SW 1271 (cell line): ENCODE measurements around the gene ZNF827.
A peak's percentile ranks its signal among the peaks of the same experiment; 100 is the strongest.

Experiments used
- DNase-seq, 2 experiments: peaks; one replicate each; lab custom pipeline; 2025; lab: John Stamatoyannopoulos, UW

ZNF827 gene

DNA sequence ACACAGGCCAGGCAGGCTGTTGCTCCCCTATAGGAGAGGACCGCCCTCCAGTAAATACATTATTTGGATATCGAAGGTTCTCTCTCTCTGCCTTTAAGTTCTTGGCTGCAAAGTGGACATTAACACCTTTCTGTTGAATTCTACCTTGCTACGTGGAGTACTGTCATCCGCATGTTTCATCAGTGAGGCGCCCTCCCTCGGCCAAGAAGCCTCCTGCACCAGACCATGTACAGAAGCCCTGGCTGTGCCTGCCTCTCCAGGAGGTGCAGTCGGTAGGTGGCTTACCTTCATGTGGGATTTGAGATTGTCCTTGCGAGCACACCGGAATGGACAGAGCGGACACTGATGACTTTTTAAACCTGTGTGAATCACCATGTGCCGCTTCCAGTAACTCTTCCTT lies 46.7 kb downstream of the ZNF827 start:
- no peak for DNase-seq

DNA sequence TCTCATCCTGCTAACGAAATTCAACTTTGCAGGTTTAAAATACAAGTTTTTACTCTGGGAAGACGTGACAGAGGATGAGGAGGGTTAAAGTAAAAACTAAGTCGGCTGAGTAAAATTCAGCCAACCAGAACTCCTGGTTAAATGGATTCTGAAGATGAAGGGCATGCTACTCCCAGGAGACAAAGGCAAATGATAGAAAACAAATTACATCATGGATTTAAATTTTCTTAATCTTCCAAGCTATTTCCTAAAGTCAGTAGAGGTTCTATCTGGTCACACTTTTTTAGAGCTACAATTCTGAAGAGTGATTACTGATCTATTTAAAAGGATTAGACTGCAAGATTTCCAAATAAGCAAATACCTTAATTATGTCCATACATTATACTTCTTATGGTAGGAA lies 47.9 kb downstream of the ZNF827 start:
- DNase-seq: no peak

DNA sequence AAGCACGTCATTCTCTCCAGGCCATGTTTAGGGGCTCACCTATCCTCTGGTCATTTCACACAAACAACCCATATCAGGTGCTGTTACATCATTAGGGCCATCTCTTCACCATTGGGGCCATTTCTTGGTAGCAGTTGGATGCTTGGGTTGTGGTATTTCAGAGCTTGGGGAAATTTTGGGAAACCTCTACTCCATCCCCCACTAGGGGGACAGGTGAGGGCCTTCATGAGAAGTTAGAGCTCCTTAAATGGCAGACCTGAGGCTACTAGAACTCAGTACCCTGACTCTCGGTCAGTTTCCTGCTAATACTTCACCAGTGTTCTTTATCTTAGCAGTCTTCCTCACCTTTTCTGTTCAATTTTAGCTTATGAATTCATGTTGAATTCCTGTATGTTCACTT lies 50.2 kb downstream of the ZNF827 start:
- no peak for DNase-seq

DNA sequence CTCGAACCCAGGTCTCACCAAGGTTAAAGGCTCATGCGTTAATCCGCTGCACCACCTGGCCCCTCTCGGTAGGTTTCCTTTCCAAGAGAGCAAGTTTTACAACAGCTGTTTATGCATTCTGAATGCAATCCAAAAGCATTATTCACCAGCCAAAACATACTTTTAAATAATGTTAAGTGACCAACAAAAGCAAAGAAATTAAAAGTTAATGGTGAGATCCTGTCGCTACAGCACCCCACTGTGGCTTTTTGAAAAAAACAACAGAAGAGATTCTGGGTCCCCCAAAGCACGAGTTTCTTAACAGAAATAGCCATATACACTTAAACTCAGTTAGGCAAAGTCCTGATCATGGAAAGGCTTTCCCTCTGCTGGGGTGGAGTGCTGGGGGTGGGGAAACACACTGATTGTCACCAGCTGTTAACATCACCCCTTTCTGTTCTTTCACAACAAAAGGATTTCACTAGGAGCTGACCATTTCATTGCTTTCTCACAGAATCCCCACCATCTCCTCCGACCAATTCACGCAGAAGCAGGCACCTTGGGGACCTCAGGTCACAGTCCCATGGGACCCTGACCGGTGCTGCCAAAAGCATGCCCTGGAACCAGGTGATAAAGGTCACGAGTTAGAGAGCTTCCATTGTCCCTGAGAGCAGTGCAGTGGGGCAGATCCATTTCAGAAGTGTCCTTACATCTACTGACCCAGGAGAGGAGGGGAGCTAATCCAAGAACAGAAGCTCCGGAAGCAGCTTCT lies 51.2 kb downstream of the ZNF827 start:
- no peak for DNase-seq

DNA sequence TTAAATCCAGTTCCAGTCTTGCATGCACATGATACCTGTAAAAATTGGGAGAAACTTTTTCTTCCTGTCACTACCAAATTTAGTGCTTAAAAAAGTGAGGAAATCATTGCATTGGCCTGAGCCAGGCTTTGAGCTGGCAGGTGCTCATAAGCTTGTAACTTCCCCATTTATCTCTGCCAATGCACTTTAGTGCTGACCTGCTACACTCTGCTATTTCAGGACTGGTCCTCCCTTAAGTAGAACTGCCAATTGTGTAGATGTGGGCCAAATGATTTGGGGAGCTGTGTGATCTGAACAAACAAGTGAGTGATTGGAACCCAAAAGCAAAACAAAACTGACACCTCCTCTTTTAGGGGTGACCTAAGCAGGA lies 51.8 kb downstream of the ZNF827 start:
- no peak for DNase-seq

DNA sequence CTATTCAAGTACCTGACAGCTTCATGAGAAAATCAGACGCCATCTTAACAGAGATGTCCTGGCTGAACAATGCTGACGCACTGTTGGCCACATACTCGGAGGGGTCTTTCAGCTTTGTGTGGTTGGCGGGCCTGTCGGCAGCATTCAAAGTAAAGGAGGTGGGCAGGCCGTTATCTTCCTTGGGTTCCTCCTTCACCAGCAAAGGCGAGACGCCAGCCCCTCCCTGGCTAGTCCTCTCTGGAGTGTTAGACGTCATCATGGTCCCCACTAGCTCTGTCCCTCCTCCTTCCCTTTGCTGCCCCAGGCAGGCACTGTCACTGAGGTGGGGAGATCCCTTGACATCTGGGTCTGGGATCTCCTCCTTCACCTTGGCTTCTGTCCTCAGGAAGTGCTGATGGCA lies 53.0 kb downstream of the ZNF827 start:
- no peak for DNase-seq

DNA sequence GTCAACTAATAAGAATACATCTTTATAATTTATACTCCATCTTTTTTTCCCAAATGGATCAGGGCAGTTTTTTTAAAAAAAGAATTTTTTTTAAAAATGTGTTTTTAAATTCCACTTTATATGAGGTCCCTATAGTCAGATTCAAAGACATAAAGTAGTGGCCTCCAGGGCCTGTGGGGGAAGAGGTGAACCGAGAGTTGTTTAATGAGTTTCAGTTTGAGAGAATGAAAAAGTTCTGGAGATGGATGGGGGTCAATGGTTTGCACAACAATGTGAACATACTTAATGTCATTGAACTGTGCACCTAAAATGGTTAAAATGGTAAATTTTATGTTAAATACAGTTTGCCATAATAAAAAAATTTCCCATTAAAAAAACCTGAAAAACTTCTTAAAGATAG lies 53.8 kb downstream of the ZNF827 start:
- no peak for DNase-seq

DNA sequence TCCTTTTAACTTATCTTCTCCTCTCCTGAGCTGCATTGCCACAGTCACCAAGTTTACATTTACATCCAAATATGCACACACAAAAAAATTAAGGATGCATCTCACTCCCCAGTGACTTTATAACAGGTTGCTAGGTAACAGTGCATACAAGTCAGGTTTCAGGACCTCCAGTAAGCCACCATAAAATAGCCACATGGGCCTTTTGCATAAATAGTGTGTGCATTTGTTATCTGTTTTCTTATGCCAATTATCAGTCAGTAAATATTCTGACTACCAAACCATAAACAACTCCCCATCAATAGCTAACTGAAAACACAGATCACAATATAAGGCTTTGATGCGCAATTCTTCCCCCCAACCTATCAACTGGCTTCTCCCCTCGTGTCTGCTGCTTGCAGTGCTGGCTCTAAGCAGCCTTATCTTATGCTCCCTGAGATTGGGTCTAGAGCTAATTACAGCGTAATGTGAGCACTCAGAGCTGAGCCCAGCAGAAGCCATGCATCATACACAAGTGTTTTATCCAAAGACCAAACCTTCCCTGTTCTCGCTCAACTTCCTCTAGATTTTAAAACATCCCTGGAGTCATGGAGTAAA lies 55.4 kb downstream of the ZNF827 start:
- DNase-seq: no peak

DNA sequence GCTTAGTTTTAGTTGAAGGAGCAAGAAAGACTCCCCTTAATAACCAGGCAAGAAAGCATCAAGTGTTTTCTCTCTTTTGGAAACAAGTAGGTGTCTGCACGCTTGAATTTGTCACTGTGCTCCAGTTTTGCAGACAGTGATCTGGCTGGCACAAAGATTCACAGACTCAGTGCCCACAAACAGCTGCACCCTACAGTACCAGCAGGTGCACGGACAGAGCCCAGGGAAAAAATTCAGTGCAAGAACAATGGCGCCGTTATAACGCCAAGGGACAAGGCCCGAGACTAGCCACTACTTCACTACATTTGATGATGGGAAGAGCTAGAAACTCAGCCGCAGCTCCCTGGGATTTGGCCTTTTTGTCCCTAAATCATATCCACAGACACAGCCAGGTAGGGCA lies 56.0 kb downstream of the ZNF827 start:
- DNase-seq: no peak

DNA sequence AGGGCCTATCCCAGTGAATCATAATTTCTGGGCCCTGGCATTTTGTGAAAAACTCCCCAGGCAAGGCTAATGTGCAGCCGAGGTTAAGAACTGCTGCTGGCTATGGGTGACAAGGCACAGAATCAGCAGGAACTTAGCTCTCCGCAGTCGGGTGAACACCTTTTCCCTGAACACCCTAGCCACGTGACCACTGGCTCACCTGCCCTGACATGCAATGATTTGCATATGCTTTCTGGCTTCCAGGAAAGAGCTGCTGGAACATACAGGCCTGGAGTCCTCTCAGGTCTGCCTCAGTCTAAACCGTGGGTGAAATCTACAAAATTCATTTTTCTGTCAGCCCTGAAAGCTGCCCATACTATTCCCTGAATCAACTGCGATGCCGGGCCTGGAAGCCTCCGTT lies 56.6 kb downstream of the ZNF827 start:
- no peak for DNase-seq

DNA sequence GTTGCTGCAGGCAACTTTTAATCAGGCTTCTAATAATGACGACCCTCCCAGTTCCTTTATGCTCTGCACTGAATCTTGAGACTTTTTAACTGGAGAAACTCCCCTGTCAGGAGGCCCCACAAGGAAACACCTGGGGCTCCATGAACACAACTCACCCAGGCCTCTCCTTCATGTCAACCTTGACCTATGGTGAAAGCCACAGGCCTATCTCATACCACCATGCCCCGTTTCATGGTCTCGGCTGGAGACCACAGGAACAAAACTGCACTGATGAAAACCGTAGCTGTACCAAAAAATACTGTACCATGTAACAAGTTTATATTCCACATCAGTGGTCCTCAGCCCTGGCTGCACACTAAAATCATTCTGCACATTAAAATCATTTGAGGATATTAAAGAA lies 57.0 kb downstream of the ZNF827 start:
- DNase-seq: no peak

DNA sequence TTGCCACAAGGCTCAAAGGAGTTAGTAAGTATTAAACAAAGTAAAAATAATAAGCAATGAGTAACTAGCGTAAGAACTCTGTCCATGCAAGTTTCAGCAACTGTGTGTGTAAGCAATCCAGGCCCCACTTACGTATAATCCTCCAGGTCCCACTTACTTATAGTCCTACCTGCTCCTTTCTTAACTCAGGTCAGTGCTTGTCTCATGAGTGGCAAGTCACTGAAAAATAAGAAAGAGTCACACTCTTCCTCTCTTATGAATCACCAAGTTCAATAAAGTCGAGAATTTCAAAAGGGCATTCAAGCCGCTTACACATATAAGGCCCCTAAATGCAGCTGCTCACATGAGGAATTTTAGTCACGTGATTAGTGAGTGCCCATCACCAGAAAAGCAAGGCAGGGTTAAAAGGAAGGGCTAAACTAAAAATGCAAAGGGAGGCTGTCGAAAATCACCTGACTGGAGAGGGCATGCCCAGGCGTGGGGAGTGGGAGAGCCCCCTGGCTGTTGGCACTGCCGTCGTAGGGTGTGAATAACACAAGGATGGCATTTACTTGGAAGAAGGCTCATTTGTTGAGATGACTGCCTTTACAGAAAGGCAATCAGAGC lies 58.2 kb downstream of the ZNF827 start:
- no peak for DNase-seq

DNA sequence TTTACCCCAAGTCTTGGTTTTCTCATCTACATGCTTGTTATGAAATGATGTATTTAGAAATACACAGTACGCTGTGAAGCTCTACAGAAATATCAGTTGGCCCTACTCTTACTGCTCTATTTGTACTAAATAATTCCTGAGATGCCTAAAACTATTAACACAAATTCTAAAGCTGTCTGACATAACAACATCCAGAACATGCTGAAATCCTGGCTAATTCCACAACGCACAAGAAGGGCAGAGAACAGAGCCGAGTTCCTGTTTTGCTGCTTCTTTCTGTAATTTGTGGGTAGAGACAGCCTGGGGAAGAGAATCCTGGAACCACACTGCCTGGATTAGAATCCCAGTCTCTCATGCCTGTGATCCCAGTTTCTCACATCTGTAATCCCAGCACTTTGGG lies 59.0 kb downstream of the ZNF827 start:
- no peak for DNase-seq

DNA sequence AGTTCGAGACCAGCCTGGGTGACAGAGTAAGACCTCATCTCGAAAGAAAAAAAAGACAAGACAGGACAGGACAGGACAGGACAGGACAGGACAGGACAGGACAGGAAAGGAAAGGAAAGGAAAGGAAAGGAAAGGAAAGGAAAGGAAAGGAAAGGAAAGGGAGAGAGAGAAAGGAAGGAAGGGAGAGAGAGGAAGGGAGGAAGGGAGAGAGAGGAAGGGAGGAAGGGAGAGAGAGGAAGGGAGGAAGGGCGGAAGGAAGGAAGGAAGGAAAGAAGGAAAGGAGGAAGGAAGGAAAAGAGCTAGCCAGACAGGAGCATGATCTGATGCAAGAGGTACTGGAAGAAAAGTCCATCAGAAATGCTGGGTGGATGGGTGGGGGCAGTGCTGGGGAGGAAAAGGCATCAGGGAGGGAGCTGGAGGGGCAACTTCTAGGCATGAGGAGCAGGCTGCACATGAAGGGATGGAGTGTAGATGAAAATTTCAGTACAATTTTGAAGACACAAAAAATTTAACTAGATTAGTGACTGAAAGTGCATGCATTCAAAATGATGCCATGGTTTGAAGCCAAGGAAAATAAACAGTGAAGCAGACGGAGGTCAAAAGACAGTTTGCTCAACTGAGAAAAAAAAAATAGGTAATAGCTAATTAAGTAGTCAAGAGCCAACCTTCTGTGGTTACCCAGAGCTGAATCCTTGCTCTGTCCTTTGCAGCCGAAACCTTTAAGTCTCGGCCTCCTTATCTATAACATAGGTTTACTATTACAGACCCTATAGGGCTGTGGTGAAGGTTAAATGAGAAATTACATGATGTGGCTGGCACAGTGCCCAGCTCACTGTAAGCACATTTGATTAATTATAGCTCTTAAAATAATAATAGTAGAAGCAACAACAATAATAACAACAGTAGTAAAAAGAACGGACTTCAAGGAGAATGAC lies 59.9 kb downstream of the ZNF827 start:
- DNase-seq: no peak

DNA sequence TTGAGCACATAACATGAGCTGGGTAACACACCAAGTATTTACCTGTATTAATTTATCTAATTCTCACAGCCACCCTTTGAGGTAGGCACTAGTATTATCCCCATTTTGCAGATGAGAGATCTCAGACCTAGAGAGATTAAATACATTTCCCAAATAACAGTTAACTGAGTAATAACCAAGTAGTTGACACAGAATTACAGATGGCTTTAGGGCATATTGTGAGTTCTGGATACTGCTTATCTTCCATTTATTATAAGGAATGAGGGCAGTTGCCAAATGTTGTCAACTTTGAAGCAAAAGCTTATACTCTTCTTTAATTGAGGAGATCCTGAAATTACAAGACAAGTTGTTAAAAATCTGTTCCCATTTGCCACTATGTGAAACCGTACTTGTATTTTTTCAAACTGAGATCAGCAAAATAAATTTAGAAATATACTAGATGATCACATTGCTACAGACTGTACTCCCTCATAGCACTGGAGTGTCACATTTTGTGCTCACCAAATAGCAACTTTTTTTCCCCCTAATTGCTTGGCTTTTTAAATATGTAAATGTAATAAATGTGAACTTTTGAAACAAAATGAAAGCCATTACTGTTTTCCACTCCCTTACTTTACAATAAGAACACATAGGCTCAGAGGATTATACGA lies 62.0 kb downstream of the ZNF827 start:
- no peak for DNase-seq

DNA sequence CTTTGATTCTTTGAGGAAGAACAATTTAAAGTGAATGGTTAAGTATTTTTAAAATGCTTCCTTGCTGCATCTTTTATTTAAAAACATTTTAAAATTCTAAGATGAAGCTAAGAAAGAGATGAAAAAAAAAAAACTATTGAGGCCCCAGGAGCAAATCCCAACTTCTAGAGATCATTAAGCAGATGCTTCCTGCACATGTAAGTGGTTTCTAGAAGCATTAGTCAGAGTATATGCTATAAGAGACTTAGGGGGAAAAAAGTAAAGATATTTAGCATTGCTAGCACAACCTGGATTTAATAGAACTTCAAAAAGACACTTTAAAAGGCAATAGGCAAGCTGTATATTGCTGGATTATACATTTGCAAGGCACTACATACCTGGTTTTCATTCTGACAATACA lies 64.7 kb downstream of the ZNF827 start:
- no peak for DNase-seq

DNA sequence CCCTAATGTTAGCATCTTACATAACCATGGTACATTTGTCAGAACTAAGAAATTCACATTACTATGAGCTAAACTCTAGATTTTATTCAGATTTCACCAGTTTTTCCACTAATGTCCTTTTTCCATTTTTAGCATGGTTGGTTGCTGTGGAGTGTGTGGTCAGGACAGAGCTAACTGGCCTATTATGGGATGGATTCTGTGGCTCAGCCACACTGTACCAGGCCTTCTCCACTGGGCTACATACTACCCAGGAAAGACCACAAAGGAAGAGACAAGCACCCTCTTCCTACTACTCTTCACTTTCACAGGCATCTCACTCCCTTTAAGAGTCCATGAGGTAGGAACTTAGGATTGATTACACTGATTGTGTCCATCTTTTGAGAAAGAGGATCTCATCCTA lies 67.4 kb downstream of the ZNF827 start:
- no peak for DNase-seq

DNA sequence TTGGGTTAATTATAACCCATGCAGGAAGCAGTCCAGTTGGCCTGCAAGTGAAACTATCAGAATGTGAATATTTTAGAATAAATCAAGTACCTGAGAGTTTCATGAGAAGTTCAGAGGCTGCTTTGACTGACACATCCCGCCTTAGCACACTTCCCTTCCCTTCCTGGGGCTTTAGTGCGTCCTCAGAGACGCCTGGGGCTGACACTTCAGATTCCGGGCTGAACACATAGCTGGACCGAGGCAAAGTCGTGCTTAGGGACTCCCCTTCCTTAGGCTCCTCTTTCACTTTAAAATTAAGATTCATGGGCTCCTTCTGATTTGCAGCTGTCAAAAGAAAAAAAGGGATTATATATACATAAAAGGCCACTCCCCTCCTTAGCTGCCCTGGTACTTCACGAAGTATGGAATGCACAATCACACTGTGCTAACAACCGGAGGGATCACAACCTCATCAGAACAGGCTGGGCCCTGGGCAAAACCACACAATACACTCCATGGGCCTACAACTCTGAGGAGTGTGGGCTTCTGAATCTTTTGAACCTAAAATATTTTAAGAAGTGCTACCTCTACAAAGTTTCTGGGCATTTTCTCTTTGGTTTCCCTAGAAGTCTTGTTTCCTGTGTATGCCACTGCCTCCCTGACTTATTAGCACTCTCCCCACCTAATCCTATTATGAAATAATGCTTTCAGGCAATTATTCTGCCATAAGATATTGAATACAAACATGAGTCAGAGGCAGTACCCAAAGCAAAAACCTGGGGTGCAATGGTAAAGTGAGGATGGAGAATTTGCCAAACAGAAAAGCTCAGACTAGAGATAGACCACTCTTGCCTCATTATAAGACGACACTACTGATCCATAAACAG lies 68.2 kb downstream of the ZNF827 start:
- DNase-seq: no peak

DNA sequence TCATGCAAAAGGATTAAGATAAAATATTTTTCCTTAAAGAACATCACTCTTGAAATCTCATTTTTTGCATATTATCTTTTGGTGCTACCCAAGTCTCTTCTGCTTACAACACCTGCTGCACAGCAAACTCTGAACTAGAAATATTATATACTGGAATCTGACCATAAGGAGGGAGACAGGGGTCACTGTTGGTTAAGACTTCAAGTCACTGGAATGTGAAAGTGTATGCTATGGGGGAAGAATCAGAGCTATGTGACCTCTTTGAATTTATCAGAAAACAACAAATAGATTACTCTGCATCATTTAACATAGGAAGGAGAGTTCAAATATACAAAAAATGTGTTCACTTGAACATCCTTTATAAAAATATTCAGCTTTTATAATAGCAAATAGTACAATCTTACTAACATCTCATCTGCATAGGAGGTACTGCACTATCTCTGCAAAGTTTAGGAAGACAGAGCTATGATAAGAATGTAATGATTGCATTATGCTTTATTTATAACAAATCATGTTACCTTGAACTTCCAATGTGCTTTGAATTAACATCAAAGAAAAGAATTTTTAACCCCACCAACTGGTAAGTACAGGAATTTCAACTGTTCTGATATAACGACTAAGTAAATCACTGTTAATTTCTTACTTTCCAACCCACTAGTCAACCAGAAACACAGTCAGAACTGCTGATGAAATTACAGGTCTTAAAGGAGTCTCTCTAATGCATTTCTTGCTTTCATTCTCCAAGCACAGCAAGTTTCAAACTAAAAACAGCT lies 69.8 kb downstream of the ZNF827 start:
- DNase-seq: peak in 1 of 2 experiments; percentile 2

DNA sequence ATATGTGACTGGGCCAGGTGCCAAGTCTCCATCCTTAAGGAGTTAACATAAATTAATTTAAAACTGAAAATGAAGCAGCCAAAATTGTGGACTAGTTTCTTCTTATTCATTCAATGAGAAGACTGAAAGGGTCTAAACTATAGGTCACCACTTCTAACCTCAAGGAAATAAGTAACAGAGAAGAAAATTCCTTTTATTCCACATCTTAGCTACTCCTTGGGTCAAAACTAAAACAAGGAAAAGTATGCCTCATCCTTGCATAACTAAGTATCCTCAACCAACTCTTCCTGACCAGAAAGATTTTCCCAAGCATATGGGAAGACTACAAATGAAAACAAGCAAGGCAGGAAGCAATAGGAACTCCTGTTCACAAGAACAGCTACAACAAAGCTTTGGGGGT lies 71.2 kb downstream of the ZNF827 start:
- no peak for DNase-seq
